LNCaP clone FGC (cell line): ENCODE data around the gene RSBN1.

Source experiments
- DNase-seq: peaks from one replicate; pipeline ENCODE4 v3.0.0-alpha.2; 2011; ENCODE audit warnings: low read depth
- H3K4me3 ChIP-seq: 2 replicates; pipeline ENCODE4 v1.5.1; 2011; ENCODE audit warnings: mild to moderate bottlenecking, low read depth, low read length, control low read depth
- TF ChIP-seq, protein P1 (sequence below): IDR thresholded peaks from 2 replicates; pipeline ENCODE4 v1.5.1; 2012; ENCODE audit warnings: mild to moderate bottlenecking; ENCODE audit not compliant: control insufficient read depth, insufficient read depth; ENCODE audit errors: extremely low read depth

The RSBN1 gene

DNA sequence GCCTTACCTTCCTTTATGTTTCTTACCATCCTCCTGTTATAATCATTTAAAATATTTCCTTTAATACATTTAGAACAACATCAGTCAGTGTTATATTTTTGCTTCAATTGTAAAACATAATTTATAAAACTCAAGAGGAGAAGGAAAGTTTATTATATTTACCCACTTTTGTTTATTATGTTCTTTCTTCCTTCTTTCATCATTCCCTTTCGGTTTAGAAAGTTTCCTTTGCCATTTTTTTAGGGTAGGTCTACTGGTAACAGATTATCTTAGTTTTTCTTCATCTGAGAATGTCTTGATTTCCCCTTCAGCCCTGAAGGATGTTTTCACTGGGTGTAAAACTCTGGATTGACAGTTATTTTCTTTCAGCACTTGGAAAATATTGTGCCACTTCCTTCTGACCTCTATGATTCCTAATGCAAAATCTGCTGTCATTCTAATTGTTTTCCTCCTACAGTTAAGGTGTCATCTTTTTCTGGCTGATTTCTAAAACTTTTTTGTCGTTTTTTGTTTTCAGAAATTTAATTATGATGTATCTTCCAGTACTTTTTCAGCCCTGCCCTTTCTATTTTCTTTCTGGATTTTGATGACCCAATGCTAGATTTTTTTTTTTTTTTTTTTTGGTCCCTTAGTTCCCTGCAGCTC, 34.2 kb upstream of the RSBN1 start:
- DNase-seq: no peak

DNA sequence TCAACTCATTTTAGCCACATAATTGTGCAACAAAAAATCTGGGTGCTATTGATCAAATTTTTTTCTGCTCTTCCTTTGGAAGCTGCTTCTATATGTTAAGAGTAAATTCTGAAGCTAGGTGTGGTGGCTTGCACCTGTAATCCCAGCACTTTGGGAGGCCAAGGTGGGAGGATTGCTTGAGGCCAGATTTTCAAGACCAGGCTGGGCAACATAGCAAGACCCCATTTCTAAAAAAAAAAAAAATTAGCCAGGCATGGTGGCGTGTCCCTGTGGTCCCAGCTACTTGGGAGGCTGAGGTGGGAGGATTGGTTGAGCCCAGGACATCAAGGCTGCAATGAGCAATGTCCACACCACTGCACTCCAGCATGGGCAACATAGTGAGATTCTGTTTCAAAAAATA, 24.3 kb upstream of the RSBN1 start:
- TF ChIP-seq, protein P1, sequence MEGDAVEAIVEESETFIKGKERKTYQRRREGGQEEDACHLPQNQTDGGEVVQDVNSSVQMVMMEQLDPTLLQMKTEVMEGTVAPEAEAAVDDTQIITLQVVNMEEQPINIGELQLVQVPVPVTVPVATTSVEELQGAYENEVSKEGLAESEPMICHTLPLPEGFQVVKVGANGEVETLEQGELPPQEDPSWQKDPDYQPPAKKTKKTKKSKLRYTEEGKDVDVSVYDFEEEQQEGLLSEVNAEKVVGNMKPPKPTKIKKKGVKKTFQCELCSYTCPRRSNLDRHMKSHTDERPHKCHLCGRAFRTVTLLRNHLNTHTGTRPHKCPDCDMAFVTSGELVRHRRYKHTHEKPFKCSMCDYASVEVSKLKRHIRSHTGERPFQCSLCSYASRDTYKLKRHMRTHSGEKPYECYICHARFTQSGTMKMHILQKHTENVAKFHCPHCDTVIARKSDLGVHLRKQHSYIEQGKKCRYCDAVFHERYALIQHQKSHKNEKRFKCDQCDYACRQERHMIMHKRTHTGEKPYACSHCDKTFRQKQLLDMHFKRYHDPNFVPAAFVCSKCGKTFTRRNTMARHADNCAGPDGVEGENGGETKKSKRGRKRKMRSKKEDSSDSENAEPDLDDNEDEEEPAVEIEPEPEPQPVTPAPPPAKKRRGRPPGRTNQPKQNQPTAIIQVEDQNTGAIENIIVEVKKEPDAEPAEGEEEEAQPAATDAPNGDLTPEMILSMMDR: no peak
- DNase-seq: no peak
- H3K4me3 ChIP-seq: no peak overlapping the region

More for the DNA sequence above, 34.2 kb upstream of the RSBN1 start:
- no peak overlapping the region for H3K4me3 ChIP-seq
- TF ChIP-seq, protein P1: no peak

DNA sequence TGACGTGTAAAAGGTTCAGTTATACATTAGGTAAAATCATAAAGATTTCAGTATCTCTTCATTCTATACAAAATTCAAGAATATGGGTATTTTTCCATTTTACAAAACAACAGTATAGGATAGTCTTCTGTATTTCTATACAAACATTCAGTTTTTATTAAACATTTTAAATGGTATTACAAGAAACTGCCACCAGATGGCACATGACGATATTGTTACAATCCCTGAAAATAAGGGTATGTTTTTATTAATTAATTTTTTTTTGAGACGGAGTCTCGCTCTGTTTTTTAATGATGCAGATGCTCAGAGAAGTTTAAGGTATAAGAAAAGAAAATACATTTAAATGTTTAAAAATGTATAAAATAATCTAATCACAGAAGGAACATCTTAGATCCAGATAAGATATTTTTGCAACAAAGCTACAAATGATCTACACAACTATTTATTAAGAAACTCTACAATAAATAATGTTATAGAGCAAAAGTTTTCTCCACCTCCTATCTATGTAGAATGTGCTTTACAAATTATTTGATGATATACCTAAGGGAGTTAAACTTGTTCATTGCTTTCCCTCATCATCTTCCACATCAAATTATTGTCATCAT, 23.5 kb upstream of the RSBN1 start:
- H3K4me3 ChIP-seq: no peak overlapping the region
- TF ChIP-seq, protein P1: peak; percentile 44
- DNase-seq: peak; percentile 18

DNA sequence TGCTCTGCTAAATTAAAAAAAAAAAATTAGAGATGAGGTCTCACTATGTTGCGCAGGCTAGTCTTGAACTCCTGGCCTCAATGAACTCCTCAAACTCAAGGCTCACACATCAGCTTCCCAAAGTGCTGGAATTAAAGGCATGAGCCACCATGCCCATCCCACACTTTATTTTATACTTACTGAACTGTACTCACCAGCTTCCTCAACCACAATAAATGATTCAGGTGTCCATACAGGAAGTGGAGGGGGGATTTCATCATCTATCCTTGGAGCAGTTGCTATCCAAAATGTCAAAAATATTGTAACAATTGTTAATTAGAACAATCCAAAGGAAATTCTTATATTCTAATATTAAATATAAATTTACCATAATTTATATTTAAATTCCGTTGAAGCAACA, 22.4 kb upstream of the RSBN1 start:
- TF ChIP-seq, protein P1: no peak
- H3K4me3 ChIP-seq: no peak overlapping the region
- no peak for DNase-seq

DNA sequence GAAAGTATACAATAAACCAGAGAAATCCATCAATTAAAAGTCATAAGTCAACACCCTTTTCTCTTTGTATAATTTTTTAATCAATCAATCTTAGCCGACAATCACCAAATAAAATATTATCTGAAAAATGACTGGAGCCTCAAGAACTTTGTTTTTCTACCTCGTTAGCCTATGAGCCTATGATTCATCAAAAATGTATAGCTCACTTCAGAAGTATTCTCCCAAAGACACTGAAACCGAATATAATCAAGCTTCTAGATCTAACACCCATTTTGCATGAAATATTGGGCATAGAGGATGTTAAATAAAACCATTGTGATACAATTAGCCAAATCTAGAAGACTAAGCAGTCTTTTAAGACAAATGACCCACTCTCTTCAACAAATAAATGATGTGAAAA, 17.8 kb upstream of the RSBN1 start:
- TF ChIP-seq, protein P1: no peak
- no peak for DNase-seq

DNA sequence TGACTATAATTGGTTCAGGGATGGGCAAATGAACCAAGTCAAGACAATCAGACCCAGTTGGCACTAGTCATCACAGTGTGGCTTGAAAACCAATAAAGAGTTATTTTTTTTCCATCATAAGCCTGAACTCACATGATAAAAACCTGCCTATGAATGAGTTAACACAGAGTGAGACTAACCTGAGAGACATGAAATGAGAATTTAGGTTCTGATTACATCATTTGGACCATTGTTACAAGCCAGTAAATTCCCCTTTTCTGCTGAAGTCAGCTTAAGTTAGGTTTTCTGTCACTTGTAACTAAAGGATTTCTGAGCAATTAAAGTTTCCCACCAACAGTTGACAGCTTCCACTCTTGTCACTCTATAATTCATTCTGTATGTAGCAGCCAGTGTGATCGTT, 9.6 kb upstream of the RSBN1 start:
- TF ChIP-seq, protein P1: no peak
- DNase-seq: no peak
- no peak overlapping the region for H3K4me3 ChIP-seq

More for the DNA sequence above, 17.8 kb upstream of the RSBN1 start:
- no peak overlapping the region for H3K4me3 ChIP-seq

DNA sequence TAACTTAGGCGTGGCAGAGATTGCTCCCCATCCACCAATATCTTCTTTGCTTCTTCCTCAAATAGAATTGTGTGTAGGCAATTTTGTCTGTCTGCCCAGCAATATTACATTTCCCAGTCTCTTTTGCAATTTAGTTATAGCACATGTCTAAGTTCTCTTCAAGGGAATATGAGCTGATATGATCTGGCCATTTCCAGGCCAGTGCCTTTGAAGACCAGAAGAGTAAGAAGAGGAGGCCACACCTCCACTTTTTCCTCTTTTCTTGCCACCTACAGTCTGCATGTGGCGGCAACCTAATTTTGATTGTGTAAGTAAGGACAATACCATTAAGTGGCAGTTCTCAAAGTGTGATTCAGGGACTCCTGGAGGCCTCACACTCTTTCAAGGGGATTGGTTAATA, 6.3 kb upstream of the RSBN1 start:
- DNase-seq: no peak
- TF ChIP-seq, protein P1: no peak

More for the DNA sequence above, 6.3 kb upstream of the RSBN1 start:
- H3K4me3 ChIP-seq: no peak overlapping the region
